ENCODE data around the gene ATL2.

DNA sequence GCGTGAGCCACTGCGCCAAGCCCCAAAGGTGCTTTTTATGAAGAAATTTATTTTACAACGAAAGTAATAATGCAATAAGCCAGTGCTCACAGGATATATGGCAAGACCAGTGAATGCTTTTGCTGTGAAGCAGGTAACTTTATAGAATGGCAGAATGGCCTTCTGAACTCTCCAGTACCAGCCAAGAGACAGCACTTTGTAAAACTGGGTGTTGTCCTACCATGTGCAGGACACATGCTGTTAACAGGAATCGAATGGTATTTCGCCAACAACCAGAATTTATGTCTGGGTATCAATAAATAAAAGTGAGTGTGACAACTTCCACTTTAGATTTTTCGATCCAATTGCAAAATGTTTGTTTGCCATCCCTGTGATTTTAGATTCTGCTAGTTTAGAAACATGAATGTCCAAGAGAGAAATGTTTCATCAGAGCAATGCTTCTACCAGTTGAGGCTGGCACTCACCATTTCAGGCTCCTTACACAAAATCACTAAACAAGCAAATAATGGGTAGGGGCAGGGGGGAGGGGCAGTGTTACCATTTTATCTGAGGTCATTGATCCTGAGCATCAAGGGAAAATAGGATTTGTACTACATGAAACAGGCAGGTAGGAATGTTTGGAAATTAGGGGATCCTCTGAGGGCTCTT lies 95.9 kb downstream of the ATL2 start:
- no peak for TF ChIP-seq POLR2A (IDR thresholded peaks at IDR 0.05; ENCODE audit: low read depth, low read length)
- no peak for TF ChIP-seq POLR2AphosphoS5 (IDR thresholded peaks at IDR 0.05; ENCODE audit: low read depth, low read length)
- TF ChIP-seq TAF1 (IDR thresholded peaks at IDR 0.05; ENCODE audit: low read depth, low read length) = no peak
- no peak for TF ChIP-seq SPI1 (IDR thresholded peaks at IDR 0.05; ENCODE audit: low read depth, low read length)

Measured in GM12891 (cell line).